ENCODE results near the gene KCNJ9.

Gene KCNJ9

DNA sequence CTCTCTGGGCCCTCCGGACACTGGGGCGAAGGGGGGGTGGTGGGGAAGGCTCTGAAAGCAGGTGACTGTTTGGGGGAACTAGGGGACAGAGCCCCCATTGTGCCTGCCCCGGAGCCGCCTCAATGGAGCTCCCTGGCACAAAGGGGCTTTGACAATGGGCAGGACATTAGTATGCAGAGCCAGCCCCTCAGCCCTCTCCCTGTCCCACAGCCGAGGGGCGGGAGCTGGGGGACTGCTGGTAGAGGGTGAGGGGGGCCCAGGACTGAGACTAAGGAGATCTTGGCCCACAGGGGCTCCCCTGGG is 19.2 kb upstream of the KCNJ9 start:
- Histone ChIP-seq H3K14ac (ENCODE audit: low read length) (no peak overlapping the region), H4K12ac (ENCODE audit: low read depth, low read length) (no peak overlapping the region), H3K79me2 (ENCODE audit: control insufficient read depth, insufficient read depth, low read length, poor library complexity) (no peaks in the 10 kb centered on the region), H4K91ac (ENCODE audit: low read depth, low read length) (no peak overlapping the region), H3K9me3 (ENCODE audit: insufficient read depth, low read depth, low read length) (peaks cover 2% of the 10 kb centered on the region), H3K4me3 (ENCODE audit: low read depth, low read length) (no peak overlapping the region), H2BK5ac (ENCODE audit: low read depth, low read length, poor library complexity) (no peak overlapping the region), H3K18ac (ENCODE audit: low read length) (no peak overlapping the region), H2AFZ (ENCODE audit: insufficient read depth, low read length, poor library complexity) (no peak overlapping the region), H2BK12ac (ENCODE audit: low read length) (no peak overlapping the region), H3K27me3 (ENCODE audit: insufficient read depth, low read length) (no peaks in the 10 kb centered on the region), H3K4me2 (ENCODE audit: low read length) (no peak overlapping the region), H3K4me1 (ENCODE audit: control insufficient read depth in 1 of 2, insufficient read depth in 2 of 2, low read length in 2 of 2) (peaks cover 5 to 16% of the 10 kb centered on the region in 2 experiments), H3K23ac (ENCODE audit: low read length) (no peak overlapping the region), H4K8ac (ENCODE audit: low read depth, low read length) (no peak overlapping the region), H3K79me1 (ENCODE audit: low read length) (no peaks in the 10 kb centered on the region), H2AK5ac (ENCODE audit: low read length) (no peak overlapping the region), H3K27ac (ENCODE audit: low read depth, low read length) (no peak overlapping the region), H3K36me3 (ENCODE audit: control insufficient read depth in 1 of 2, insufficient read depth in 2 of 2, low read length in 2 of 2) (no peaks in the 10 kb centered on the region), H2BK120ac (ENCODE audit: insufficient read depth, low read length, poor library complexity) (no peak overlapping the region), H3K9ac (ENCODE audit: low read length) (no peak overlapping the region), H3K4ac (ENCODE audit: low read depth, low read length) (no peak overlapping the region)
- WGBS (ENCODE audit: extremely low coverage, insufficient coverage, insufficient read length) = no CpG with 5 or more reads among the region's 6 CpGs
- no peak for DNase-seq

DNA sequence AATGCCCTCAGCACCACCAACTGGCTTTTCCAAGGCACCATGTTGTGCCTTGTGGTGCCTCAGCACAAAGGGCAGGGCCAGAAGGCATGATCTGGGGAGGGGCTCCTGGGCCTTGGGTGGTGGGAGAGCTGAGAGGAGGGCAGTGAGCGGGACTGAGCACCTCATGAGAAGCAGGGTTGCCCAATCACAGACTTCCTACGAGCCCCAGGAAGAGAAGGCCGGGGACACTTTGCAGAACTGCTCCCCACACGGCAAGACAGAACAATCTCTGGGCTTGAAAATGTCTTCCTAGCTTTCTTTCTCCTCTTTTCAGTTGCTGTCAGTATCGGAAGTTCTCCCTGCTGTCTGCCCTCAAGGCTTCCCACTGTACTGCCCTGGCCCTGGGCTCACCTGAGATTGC is 18.2 kb upstream of the KCNJ9 start:
- Histone ChIP-seq H3K79me1 (ENCODE audit: low read length) (no peaks in the 10 kb centered on the region), H4K8ac (ENCODE audit: low read depth, low read length) (no peak overlapping the region), H3K36me3 (ENCODE audit: control insufficient read depth in 1 of 2, insufficient read depth in 2 of 2, low read length in 2 of 2) (no peaks in the 10 kb centered on the region), H3K9me3 (ENCODE audit: insufficient read depth, low read depth, low read length) (peaks cover 2% of the 10 kb centered on the region), H2AFZ (ENCODE audit: insufficient read depth, low read length, poor library complexity) (no peak overlapping the region), H4K12ac (ENCODE audit: low read depth, low read length) (no peak overlapping the region), H3K4me3 (ENCODE audit: low read depth, low read length) (no peak overlapping the region), H3K4me2 (ENCODE audit: low read length) (no peak overlapping the region), H2AK5ac (ENCODE audit: low read length) (no peak overlapping the region), H3K27me3 (ENCODE audit: insufficient read depth, low read length) (no peaks in the 10 kb centered on the region), H3K4ac (ENCODE audit: low read depth, low read length) (no peak overlapping the region), H4K91ac (ENCODE audit: low read depth, low read length) (no peak overlapping the region), H2BK120ac (ENCODE audit: insufficient read depth, low read length, poor library complexity) (no peak overlapping the region), H3K4me1 (ENCODE audit: control insufficient read depth in 1 of 2, insufficient read depth in 2 of 2, low read length in 2 of 2) (peaks cover 5 to 18% of the 10 kb centered on the region in 2 experiments), H2BK12ac (ENCODE audit: low read length) (no peak overlapping the region), H3K27ac (ENCODE audit: low read depth, low read length) (no peak overlapping the region), H3K23ac (ENCODE audit: low read length) (no peak overlapping the region), H3K79me2 (ENCODE audit: control insufficient read depth, insufficient read depth, low read length, poor library complexity) (no peaks in the 10 kb centered on the region), H3K14ac (ENCODE audit: low read length) (no peak overlapping the region), H3K9ac (ENCODE audit: low read length) (no peak overlapping the region), H3K18ac (ENCODE audit: low read length) (no peak overlapping the region), H2BK5ac (ENCODE audit: low read depth, low read length, poor library complexity) (no peak overlapping the region)
- WGBS (ENCODE audit: extremely low coverage, insufficient coverage, insufficient read length) = no CpG with 5 or more reads among the region's 5 CpGs
- DNase-seq = no peak

DNA sequence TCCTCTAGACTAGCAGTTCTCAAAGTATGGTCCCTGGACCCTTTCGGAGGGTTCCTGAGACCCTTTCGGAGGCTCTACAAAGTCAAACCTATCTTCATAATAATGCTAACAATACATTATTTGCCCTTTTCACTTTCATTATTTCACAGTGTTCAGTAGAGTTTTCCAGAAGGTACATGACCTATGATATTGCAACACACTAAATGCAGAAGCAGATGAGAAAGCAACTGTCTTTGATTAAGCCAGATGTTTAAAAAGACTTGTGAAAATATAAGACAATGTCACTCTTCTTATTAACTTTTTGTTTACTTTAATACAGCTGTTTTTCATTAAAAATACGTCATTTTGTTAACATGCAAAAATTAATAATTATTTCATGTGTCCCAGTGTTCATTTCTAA is 17.2 kb upstream of the KCNJ9 start:
- Histone ChIP-seq H4K8ac (ENCODE audit: low read depth, low read length) (no peak overlapping the region), H3K9me3 (ENCODE audit: insufficient read depth, low read depth, low read length) (peaks cover 2% of the 10 kb centered on the region), H3K79me2 (ENCODE audit: control insufficient read depth, insufficient read depth, low read length, poor library complexity) (no peaks in the 10 kb centered on the region), H2BK120ac (ENCODE audit: insufficient read depth, low read length, poor library complexity) (no peak overlapping the region), H3K36me3 (ENCODE audit: control insufficient read depth in 1 of 2, insufficient read depth in 2 of 2, low read length in 2 of 2) (no peaks in the 10 kb centered on the region), H4K91ac (ENCODE audit: low read depth, low read length) (no peak overlapping the region), H2BK5ac (ENCODE audit: low read depth, low read length, poor library complexity) (no peak overlapping the region), H3K79me1 (ENCODE audit: low read length) (no peaks in the 10 kb centered on the region), H3K18ac (ENCODE audit: low read length) (no peak overlapping the region), H3K4ac (ENCODE audit: low read depth, low read length) (no peak overlapping the region), H2AK5ac (ENCODE audit: low read length) (no peak overlapping the region), H3K14ac (ENCODE audit: low read length) (no peak overlapping the region), H3K27ac (ENCODE audit: low read depth, low read length) (no peak overlapping the region), H3K9ac (ENCODE audit: low read length) (no peak overlapping the region), H2BK12ac (ENCODE audit: low read length) (no peak overlapping the region), H3K4me2 (ENCODE audit: low read length) (no peak overlapping the region), H3K27me3 (ENCODE audit: insufficient read depth, low read length) (no peaks in the 10 kb centered on the region), H2AFZ (ENCODE audit: insufficient read depth, low read length, poor library complexity) (no peak overlapping the region), H3K23ac (ENCODE audit: low read length) (no peak overlapping the region), H3K4me1 (ENCODE audit: control insufficient read depth in 1 of 2, insufficient read depth in 2 of 2, low read length in 2 of 2) (peaks cover 5 to 18% of the 10 kb centered on the region in 2 experiments), H4K12ac (ENCODE audit: low read depth, low read length) (no peak overlapping the region), H3K4me3 (ENCODE audit: low read depth, low read length) (no peak overlapping the region)
- no CpG with 5 or more reads among the region's 3 CpGs for WGBS (ENCODE audit: extremely low coverage, insufficient coverage, insufficient read length)
- no peak for DNase-seq

DNA sequence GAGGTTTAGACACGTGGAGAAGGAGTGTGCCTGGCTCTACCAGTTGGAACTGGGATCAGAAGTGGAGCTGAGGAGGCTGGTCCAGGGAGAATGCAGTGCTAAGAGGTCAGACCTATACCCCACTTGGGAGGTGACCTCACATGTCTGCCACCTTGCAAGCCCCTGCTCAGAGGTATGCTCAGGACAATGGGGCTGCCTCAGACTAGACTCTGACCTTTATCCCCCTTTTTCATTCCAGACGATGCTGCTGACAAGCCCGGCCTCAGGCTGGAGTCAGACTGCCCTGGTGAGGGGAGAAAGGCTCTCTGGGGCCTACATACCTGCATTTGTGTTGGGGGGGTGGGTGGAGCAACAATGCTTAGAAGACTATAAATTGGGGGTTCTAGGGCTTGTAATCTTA is 16.6 kb upstream of the KCNJ9 start:
- H4K91ac ChIP-seq (ENCODE audit: low read depth, low read length) = no peak overlapping the region
- H2BK120ac ChIP-seq (ENCODE audit: insufficient read depth, low read length, poor library complexity) = no peak overlapping the region
- no peak overlapping the region for H3K4ac ChIP-seq (ENCODE audit: low read depth, low read length)
- no peak for DNase-seq
- H3K23ac ChIP-seq (ENCODE audit: low read length) = no peak overlapping the region
- H3K27ac ChIP-seq (ENCODE audit: low read depth, low read length) = no peak overlapping the region
- no peak overlapping the region for H4K8ac ChIP-seq (ENCODE audit: low read depth, low read length)
- no CpG with 5 or more reads among the region's 3 CpGs for WGBS (ENCODE audit: extremely low coverage, insufficient coverage, insufficient read length)
- no peak overlapping the region for H3K18ac ChIP-seq (ENCODE audit: low read length)
- H3K4me1 ChIP-seq (ENCODE audit: control insufficient read depth in 1 of 2, insufficient read depth in 2 of 2, low read length in 2 of 2) = peaks cover 5 to 19% of the 10 kb centered on the region in 2 experiments
- H3K4me3 ChIP-seq (ENCODE audit: low read depth, low read length) = no peak overlapping the region
- H3K36me3 ChIP-seq (ENCODE audit: control insufficient read depth in 1 of 2, insufficient read depth in 2 of 2, low read length in 2 of 2) = no peaks in the 10 kb centered on the region
- no peak overlapping the region for H3K9ac ChIP-seq (ENCODE audit: low read length)
- no peak overlapping the region for H2AFZ ChIP-seq (ENCODE audit: insufficient read depth, low read length, poor library complexity)
- no peaks in the 10 kb centered on the region for H3K79me2 ChIP-seq (ENCODE audit: control insufficient read depth, insufficient read depth, low read length, poor library complexity)
- no peaks in the 10 kb centered on the region for H3K79me1 ChIP-seq (ENCODE audit: low read length)
- H3K27me3 ChIP-seq (ENCODE audit: insufficient read depth, low read length) = no peaks in the 10 kb centered on the region
- H2BK12ac ChIP-seq (ENCODE audit: low read length) = no peak overlapping the region
- H2BK5ac ChIP-seq (ENCODE audit: low read depth, low read length, poor library complexity) = no peak overlapping the region
- no peak overlapping the region for H2AK5ac ChIP-seq (ENCODE audit: low read length)
- peaks cover 2% of the 10 kb centered on the region for H3K9me3 ChIP-seq (ENCODE audit: insufficient read depth, low read depth, low read length)
- no peak overlapping the region for H4K12ac ChIP-seq (ENCODE audit: low read depth, low read length)
- no peak overlapping the region for H3K14ac ChIP-seq (ENCODE audit: low read length)
- H3K4me2 ChIP-seq (ENCODE audit: low read length) = no peak overlapping the region

Measured in trophoblast cell (in vitro differentiated cells and primary cell).